Measurements from ENCODE around the gene CAPN10.

DNA sequence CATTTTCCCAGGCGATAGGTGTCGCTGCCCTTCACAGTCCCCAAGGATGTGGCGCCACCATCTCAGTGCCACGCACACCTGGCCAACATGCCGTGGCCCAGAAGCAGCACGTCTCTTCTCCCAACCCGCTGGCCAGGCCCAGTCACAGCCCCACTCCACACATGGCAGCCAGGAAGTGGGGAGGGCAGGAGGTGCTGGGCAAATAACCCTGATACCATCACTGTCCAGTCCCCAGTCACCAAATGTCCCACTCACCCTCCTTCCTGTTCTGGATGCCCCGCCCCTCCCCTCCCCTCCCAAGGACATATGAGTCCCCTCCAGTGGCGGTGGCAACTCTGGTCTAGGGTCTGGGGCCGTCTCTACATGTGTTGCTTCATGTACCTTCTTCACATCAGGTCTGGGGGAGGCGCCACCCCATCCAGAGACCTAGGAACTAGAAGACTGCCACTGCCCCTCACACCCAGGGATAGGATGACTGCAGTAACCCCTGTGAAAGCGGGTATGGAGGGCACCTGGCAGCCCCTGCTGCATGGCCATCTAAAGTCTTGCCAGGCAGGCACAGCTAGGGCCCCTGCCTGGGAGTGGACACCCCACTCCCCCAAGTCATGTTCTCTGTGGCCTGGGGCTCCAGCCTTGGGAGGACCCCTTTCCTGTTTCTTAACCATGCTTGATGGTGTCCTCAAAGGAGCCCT, 7.3 kb upstream of the CAPN10 start:
- TF ChIP-seq, protein P1, sequence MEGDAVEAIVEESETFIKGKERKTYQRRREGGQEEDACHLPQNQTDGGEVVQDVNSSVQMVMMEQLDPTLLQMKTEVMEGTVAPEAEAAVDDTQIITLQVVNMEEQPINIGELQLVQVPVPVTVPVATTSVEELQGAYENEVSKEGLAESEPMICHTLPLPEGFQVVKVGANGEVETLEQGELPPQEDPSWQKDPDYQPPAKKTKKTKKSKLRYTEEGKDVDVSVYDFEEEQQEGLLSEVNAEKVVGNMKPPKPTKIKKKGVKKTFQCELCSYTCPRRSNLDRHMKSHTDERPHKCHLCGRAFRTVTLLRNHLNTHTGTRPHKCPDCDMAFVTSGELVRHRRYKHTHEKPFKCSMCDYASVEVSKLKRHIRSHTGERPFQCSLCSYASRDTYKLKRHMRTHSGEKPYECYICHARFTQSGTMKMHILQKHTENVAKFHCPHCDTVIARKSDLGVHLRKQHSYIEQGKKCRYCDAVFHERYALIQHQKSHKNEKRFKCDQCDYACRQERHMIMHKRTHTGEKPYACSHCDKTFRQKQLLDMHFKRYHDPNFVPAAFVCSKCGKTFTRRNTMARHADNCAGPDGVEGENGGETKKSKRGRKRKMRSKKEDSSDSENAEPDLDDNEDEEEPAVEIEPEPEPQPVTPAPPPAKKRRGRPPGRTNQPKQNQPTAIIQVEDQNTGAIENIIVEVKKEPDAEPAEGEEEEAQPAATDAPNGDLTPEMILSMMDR (IDR thresholded peaks at IDR 0.05) = no peak
- TF ChIP-seq POLR2A (IDR thresholded peaks at IDR 0.05) = no peak
